Endodermal cell (in vitro differentiated cells): ENCODE results near the gene PPP2CA. TPM values are rescaled to one million over a fixed set of nuclear protein-coding genes. Genes with fewer than 3 reads are reported as not detected.

Experiments used
- DNase-seq: peaks from one replicate; pipeline ENCODE4 v3.0.0-alpha.2; 2017
- H3K27ac ChIP-seq: 2 replicates; pipeline ENCODE4 v1.5.1; 2013; ENCODE audit warnings: mild to moderate bottlenecking, low read depth, low read length, moderate library complexity
- H3K27me3 ChIP-seq: 2 replicates; pipeline ENCODE4 v1.6.1; 2013; ENCODE audit warnings: mild to moderate bottlenecking, low read length, moderate library complexity; ENCODE audit not compliant: insufficient read depth, control insufficient read depth, poor library complexity, severe bottlenecking
- H3K36me3 ChIP-seq: 2 replicates; pipeline ENCODE4 v1.7.0; 2013; ENCODE audit warnings: mild to moderate bottlenecking, low read length, moderate library complexity; ENCODE audit not compliant: control insufficient read depth, insufficient read depth
- H3K4me1 ChIP-seq: one replicate; pipeline ENCODE4 v1.7.0; 2013; ENCODE audit warnings: low read length; ENCODE audit not compliant: control insufficient read depth, insufficient read depth
- H3K4me3 ChIP-seq: 2 replicates; pipeline ENCODE4 v1.5.1; 2013; ENCODE audit warnings: mild to moderate bottlenecking, low read length, moderate library complexity
- H3K9ac ChIP-seq: 2 replicates; pipeline ENCODE4 v1.6.1; 2013; ENCODE audit warnings: mild to moderate bottlenecking, low read length, moderate library complexity; ENCODE audit not compliant: poor library complexity, severe bottlenecking; ENCODE audit errors: extremely low read depth
- H3K9me3 ChIP-seq: 2 replicates; pipeline ENCODE4 v1.6.1; 2013; ENCODE audit warnings: mild to moderate bottlenecking, low read length, moderate library complexity; ENCODE audit not compliant: control insufficient read depth
- H3K27ac Mint-ChIP-seq: 2 replicates; pipeline ENCODE4 v1.8.0; 2020; ENCODE audit warnings: mixed read lengths
- H3K27me3 Mint-ChIP-seq: 2 replicates; pipeline ENCODE4 v1.8.0; 2021; ENCODE audit warnings: mild to moderate bottlenecking, mixed read lengths; ENCODE audit not compliant: insufficient read depth
- H3K36me3 Mint-ChIP-seq: 2 replicates; pipeline ENCODE4 v1.8.0; 2020; ENCODE audit warnings: low read depth, mixed read lengths
- H3K4me1 Mint-ChIP-seq: 2 replicates; pipeline ENCODE4 v1.8.0; 2020; ENCODE audit warnings: mixed read lengths
- H3K4me3 Mint-ChIP-seq: 2 replicates; pipeline ENCODE4 v1.8.0; 2020; ENCODE audit warnings: mild to moderate bottlenecking, moderate library complexity, mixed read lengths
- H3K9me3 Mint-ChIP-seq: 2 replicates; pipeline ENCODE4 v1.8.0; 2020; ENCODE audit warnings: mild to moderate bottlenecking, mixed read lengths
- WGBS, 2 experiments: methylation state at CpG; one replicate each; pipeline versions ENCODE4 v1.1.5 to v1.1.7; 2013; ENCODE audit warnings: missing lambda C conversion rate in 2 of 2, mixed read lengths in 1 of 2; ENCODE audit not compliant: insufficient coverage in 1 of 2, insufficient read length in 1 of 2; 5-methylcytosine and 5-hydroxymethylcytosine counted together
- total RNA-seq, 2 donors: library from RNA; stranded (reverse); fragmentation: NEBNext Ultra II Directional in 1 of 2; extraction: Animal tissue kit (Norgen Biotek cat#: 25700) in 1 of 2; gene quantifications; 2 replicates in 1 of 2; 3 replicates in 1 of 2; pipeline ENCODE4 v1.2.1, GENCODE V29; 2021
- TF ChIP-seq, protein P1 (sequence below): fragments of 200-600 bp; sonication (generic); conservative IDR thresholded peaks from 2 replicates; pipeline ENCODE4 v1.5.0; 2021; ENCODE audit warnings: antibody characterized with exemption, mild to moderate bottlenecking

Gene PPP2CA
- total RNA-seq, 2 donors from 2014 or later: 174 to 185 TPM

DNA sequence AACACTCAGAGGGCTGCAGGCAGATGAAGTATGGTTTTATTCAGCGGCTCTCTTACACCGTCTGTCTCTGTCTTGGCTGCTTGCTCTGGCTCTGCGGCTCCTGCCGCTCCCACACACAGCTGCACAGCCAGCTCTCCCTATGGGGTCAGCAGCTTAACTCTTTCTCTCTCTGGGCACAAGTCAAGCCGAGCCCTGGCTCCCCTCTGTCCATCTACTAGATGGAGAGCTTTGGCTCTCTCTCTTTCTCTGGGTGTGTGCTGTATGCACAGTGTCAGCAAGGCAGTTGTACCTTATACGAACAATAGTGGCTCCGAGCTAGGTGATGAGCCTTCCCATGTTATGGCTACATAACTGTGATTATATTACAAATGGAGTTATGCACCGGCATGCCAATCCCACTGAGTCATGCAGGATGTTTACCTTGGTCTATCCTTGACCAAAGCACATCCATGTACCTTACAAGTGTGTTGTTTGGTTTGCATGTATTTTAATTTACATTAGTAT lies 19.3 kb upstream of the PPP2CA start:
- TF ChIP-seq, protein P1, sequence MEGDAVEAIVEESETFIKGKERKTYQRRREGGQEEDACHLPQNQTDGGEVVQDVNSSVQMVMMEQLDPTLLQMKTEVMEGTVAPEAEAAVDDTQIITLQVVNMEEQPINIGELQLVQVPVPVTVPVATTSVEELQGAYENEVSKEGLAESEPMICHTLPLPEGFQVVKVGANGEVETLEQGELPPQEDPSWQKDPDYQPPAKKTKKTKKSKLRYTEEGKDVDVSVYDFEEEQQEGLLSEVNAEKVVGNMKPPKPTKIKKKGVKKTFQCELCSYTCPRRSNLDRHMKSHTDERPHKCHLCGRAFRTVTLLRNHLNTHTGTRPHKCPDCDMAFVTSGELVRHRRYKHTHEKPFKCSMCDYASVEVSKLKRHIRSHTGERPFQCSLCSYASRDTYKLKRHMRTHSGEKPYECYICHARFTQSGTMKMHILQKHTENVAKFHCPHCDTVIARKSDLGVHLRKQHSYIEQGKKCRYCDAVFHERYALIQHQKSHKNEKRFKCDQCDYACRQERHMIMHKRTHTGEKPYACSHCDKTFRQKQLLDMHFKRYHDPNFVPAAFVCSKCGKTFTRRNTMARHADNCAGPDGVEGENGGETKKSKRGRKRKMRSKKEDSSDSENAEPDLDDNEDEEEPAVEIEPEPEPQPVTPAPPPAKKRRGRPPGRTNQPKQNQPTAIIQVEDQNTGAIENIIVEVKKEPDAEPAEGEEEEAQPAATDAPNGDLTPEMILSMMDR: no peak
- Histone ChIP-seq H3K4me3 (no peak overlapping the region), H3K9me3 (no peaks in the 10 kb centered on the region), H3K4me1 (peaks cover 2% of the 10 kb centered on the region), H3K27ac (no peak overlapping the region), H3K9ac (no peak overlapping the region), H3K36me3 (no peaks in the 10 kb centered on the region), H3K27me3 (no peaks in the 10 kb centered on the region)
- H3K36me3 Mint-ChIP-seq: no peaks in the 10 kb centered on the region
- H3K4me1 Mint-ChIP-seq: peaks cover 24% of the 10 kb centered on the region
- H3K4me3 Mint-ChIP-seq: no peak overlapping the region
- no peaks in the 10 kb centered on the region for H3K9me3 Mint-ChIP-seq
- H3K27ac Mint-ChIP-seq: peak overlapping the region; percentile 80
- DNase-seq: peak; percentile 77
- WGBS, 2 experiments: 0 to 55% methylated on average over 2 to 8 of the region's 8 CpGs
- H3K27me3 Mint-ChIP-seq: no peaks in the 10 kb centered on the region

- no peaks in the 10 kb centered on the region for H3K27me3 Mint-ChIP-seq
- no peak overlapping the region for H3K4me3 ChIP-seq
- DNase-seq: no peak
- H3K4me3 Mint-ChIP-seq: no peak overlapping the region
- peaks cover 3% of the 10 kb centered on the region for H3K4me1 ChIP-seq
- peaks cover 23% of the 10 kb centered on the region for H3K4me1 Mint-ChIP-seq
- H3K36me3 Mint-ChIP-seq: no peaks in the 10 kb centered on the region
- H3K9me3 ChIP-seq: no peaks in the 10 kb centered on the region
- no peaks in the 10 kb centered on the region for H3K27me3 ChIP-seq
- no peaks in the 10 kb centered on the region for H3K9me3 Mint-ChIP-seq
- no peak overlapping the region for H3K27ac ChIP-seq
- 91 to 94% methylated on average over 5 of the region's 5 CpGs for WGBS, 2 experiments
- H3K36me3 ChIP-seq: no peaks in the 10 kb centered on the region
- TF ChIP-seq, protein P1: no peak
- H3K9ac ChIP-seq: no peak overlapping the region
- no peak overlapping the region for H3K27ac Mint-ChIP-seq
Measured at GRCh38 chr5:134242146-134242545, 16.3 kb upstream of the PPP2CA start.

GRCh38 chr5:134240421-134240962 lies 14.6 kb upstream of the PPP2CA start:
- Mint-ChIP-seq H3K9me3 (no peaks in the 10 kb centered on the region), H3K4me1 (peaks cover 18% of the 10 kb centered on the region), H3K27me3 (no peaks in the 10 kb centered on the region), H3K4me3 (no peak overlapping the region), H3K27ac (peak overlapping the region; percentile 49), H3K36me3 (no peaks in the 10 kb centered on the region)
- no peaks in the 10 kb centered on the region for H3K9me3 ChIP-seq
- DNase-seq: peak; percentile 52
- TF ChIP-seq, protein P1: no peak
- no peak overlapping the region for H3K27ac ChIP-seq
- H3K4me1 ChIP-seq: peaks cover 3% of the 10 kb centered on the region
- H3K9ac ChIP-seq: no peak overlapping the region
- WGBS, 2 experiments: 45 to 51% methylated on average over 4 to 7 of the region's 7 CpGs
- H3K27me3 ChIP-seq: no peaks in the 10 kb centered on the region
- no peak overlapping the region for H3K4me3 ChIP-seq
- no peaks in the 10 kb centered on the region for H3K36me3 ChIP-seq
